WTC11 (cell line): ENCODE data around the gene MNAT1. TPM values are rescaled to one million over a fixed set of nuclear protein-coding genes. Genes with fewer than 3 reads are reported as not detected.

Experiments used
- ATAC-seq: fragments of 200-7000 bp; cut with Tn5 transposase; 2 replicates; pipeline ENCODE4 v1.10.0; 2021; ENCODE audit warnings: mild to moderate bottlenecking, moderate library complexity
- CTCF ChIA-PET: fragments of 300-600 bp; sonication (Branson Sonifier 250); formaldehyde crosslinking; loops from one replicate; lab custom pipeline; 2021; ENCODE audit warnings: antibody characterized with exemption; lab: Charles Lee
- POLR2A ChIA-PET: fragments of 350-600 bp; sonication (Branson Sonifier 250); formaldehyde crosslinking; loops from one replicate; lab custom pipeline; 2021; ENCODE audit warnings: antibody characterized with exemption; lab: Charles Lee
- DNase-seq: peaks from one replicate; pipeline ENCODE4 v3.0.0; 2021; ENCODE audit warnings: low spot score
- H3K27ac Mint-ChIP-seq: 2 replicates; pipeline ENCODE4 v1.8.0; 2021; ENCODE audit warnings: mixed read lengths
- H3K27me3 Mint-ChIP-seq: 2 replicates; pipeline ENCODE4 v1.8.0; 2021; ENCODE audit warnings: low read depth, mild to moderate bottlenecking, moderate library complexity, mixed read lengths
- H3K36me3 Mint-ChIP-seq: 2 replicates; pipeline ENCODE4 v1.8.0; 2021; ENCODE audit warnings: mixed read lengths
- H3K4me1 Mint-ChIP-seq: 2 replicates; pipeline ENCODE4 v1.8.0; 2022; ENCODE audit warnings: mixed read lengths
- H3K4me3 Mint-ChIP-seq: 2 replicates; pipeline ENCODE4 v1.8.0; 2021; ENCODE audit warnings: mild to moderate bottlenecking, moderate library complexity, mixed read lengths
- H3K9me3 Mint-ChIP-seq: 2 replicates; pipeline ENCODE4 v1.8.0; 2021; ENCODE audit warnings: mixed read lengths
- ATF2 ChIP-seq: sonication (generic); formaldehyde crosslinking; IDR thresholded peaks from 2 replicates; pipeline ENCODE4 v1.8.1; 2022; ENCODE audit warnings: low read depth, missing genetic modification reagents, borderline replicate concordance
- CBFB ChIP-seq: sonication (generic); formaldehyde crosslinking; IDR thresholded peaks from 2 replicates; pipeline ENCODE4 v1.8.1; 2022; ENCODE audit warnings: mild to moderate bottlenecking, low read depth, missing genetic modification reagents
- CDX4 ChIP-seq: fragments of 250-450 bp; sonication (Bioruptor Pico); IDR thresholded peaks from 2 replicates; pipeline ENCODE4 v1.9.0; 2021; ENCODE audit warnings: moderate library complexity, mild to moderate bottlenecking, inconsistent platforms, borderline replicate concordance
- E2F1 ChIP-seq: sonication (generic); formaldehyde crosslinking; IDR thresholded peaks from 2 replicates; pipeline ENCODE4 v1.8.0; 2022; ENCODE audit warnings: mild to moderate bottlenecking, missing genetic modification reagents
- E2F5 ChIP-seq: sonication (generic); formaldehyde crosslinking; IDR thresholded peaks from 2 replicates; pipeline ENCODE4 v1.8.1; 2022; ENCODE audit warnings: mild to moderate bottlenecking, moderate library complexity, missing genetic modification reagents
- ERG ChIP-seq: fragments of 250-450 bp; sonication (Bioruptor Pico); IDR thresholded peaks from 2 replicates; pipeline ENCODE4 v1.8.0; 2021; ENCODE audit warnings: mild to moderate bottlenecking
- HMGA2 ChIP-seq: fragments of 250-450 bp; sonication (Bioruptor Pico); IDR thresholded peaks from 2 replicates; pipeline ENCODE4 v1.4.0; 2021; ENCODE audit warnings: mild to moderate bottlenecking, moderate library complexity
- HMGXB4 ChIP-seq: sonication (generic); formaldehyde crosslinking; IDR thresholded peaks from 2 replicates; pipeline ENCODE4 v1.8.1; 2023; ENCODE audit warnings: mild to moderate bottlenecking, moderate library complexity, missing genetic modification reagents
- IRF1 ChIP-seq: sonication (generic); formaldehyde crosslinking; IDR thresholded peaks from 2 replicates; pipeline ENCODE4 v1.8.0; 2023; ENCODE audit warnings: missing genetic modification reagents
- IRF2 ChIP-seq: sonication (generic); formaldehyde crosslinking; IDR thresholded peaks from 2 replicates; pipeline ENCODE4 v1.8.0; 2022; ENCODE audit warnings: low read depth, missing genetic modification reagents, borderline replicate concordance
- JAZF1 ChIP-seq: fragments of 250-450 bp; sonication (Bioruptor Pico); IDR thresholded peaks from 2 replicates; pipeline ENCODE4 v1.9.0; 2021; ENCODE audit warnings: moderate library complexity, mild to moderate bottlenecking, inconsistent platforms
- NFE2L1 ChIP-seq: sonication (generic); formaldehyde crosslinking; IDR thresholded peaks from 2 replicates; pipeline ENCODE4 v1.8.1; 2023; ENCODE audit warnings: missing genetic modification reagents
- NR2C2 ChIP-seq: sonication (generic); formaldehyde crosslinking; IDR thresholded peaks from 2 replicates; pipeline ENCODE4 v1.8.0; 2022; ENCODE audit warnings: mild to moderate bottlenecking, missing genetic modification reagents
- SMAD4 ChIP-seq: sonication (generic); formaldehyde crosslinking; IDR thresholded peaks from 2 replicates; pipeline ENCODE4 v1.8.0; 2022; ENCODE audit warnings: mild to moderate bottlenecking, missing genetic modification reagents
- SP1 ChIP-seq: sonication (generic); formaldehyde crosslinking; conservative IDR thresholded peaks from 2 replicates; pipeline ENCODE4 v1.8.1; 2022; ENCODE audit warnings: missing genetic modification reagents
- TP53 ChIP-seq: sonication (generic); formaldehyde crosslinking; IDR thresholded peaks from 2 replicates; pipeline ENCODE4 v1.8.1; 2023; ENCODE audit warnings: mild to moderate bottlenecking, missing genetic modification reagents
- ZNF232 ChIP-seq: sonication (generic); formaldehyde crosslinking; IDR thresholded peaks from 2 replicates; pipeline ENCODE4 v1.8.0; 2022; ENCODE audit warnings: mild to moderate bottlenecking, missing genetic modification reagents
- ZNF396 ChIP-seq: fragments of 250-450 bp; sonication (Bioruptor Pico); IDR thresholded peaks from 2 replicates; pipeline ENCODE4 v1.8.0; 2021; ENCODE audit warnings: mild to moderate bottlenecking, moderate library complexity, borderline replicate concordance
- ZNF423 ChIP-seq: fragments of 250-450 bp; sonication (Bioruptor Pico); IDR thresholded peaks from 2 replicates; pipeline ENCODE4 v2.1.2; 2022; ENCODE audit warnings: mild to moderate bottlenecking, moderate library complexity
- ZNF532 ChIP-seq: fragments of 250-450 bp; sonication (Bioruptor Pico); IDR thresholded peaks from 2 replicates; pipeline ENCODE4 v1.9.0; 2021; ENCODE audit warnings: mild to moderate bottlenecking, borderline replicate concordance
- total RNA-seq: library from RNA; stranded (reverse); gene quantifications from 3 replicates; pipeline ENCODE4 v1.2.3, GENCODE V29; 2021

The MNAT1 gene
- total RNA-seq, 1 experiment from 2014 or later = 59.0 TPM

- TF ChIP-seq ZNF532 (CRISPR knock-in tag) = no peak
- TF ChIP-seq ERG (CRISPR knock-in tag) = no peak
- TF ChIP-seq E2F1 (CRISPR knock-in tag) = no peak
- TF ChIP-seq E2F5 (CRISPR knock-in tag) = no peak
- no peak for TF ChIP-seq HMGA2 (CRISPR knock-in tag)
- no peak for TF ChIP-seq IRF2 (CRISPR knock-in tag)
- TF ChIP-seq SMAD4 (CRISPR knock-in tag) = no peak
- no peak for TF ChIP-seq NFE2L1 (CRISPR knock-in tag)
- TF ChIP-seq SP1 (CRISPR knock-in tag) = no peak
- TF ChIP-seq IRF1 (CRISPR knock-in tag) = no peak
- no peak for TF ChIP-seq ZNF396 (CRISPR knock-in tag)
- TF ChIP-seq HMGXB4 = no peak
- TF ChIP-seq JAZF1 (CRISPR knock-in tag) = no peak
- TF ChIP-seq ATF2 (CRISPR knock-in tag) = no peak
- no peak for TF ChIP-seq CDX4 (CRISPR knock-in tag)
- TF ChIP-seq ZNF423 (CRISPR knock-in tag) = no peak
- TF ChIP-seq TP53 = no peak
- no peak for TF ChIP-seq NR2C2
- no peak for TF ChIP-seq ZNF232 (CRISPR knock-in tag)
- TF ChIP-seq CBFB (CRISPR knock-in tag) = no peak
- POLR2A ChIA-PET = no interaction called here
- Mint-ChIP-seq H3K27ac (no peak overlapping the region), H3K4me1 (no peaks in the 10 kb centered on the region), H3K9me3 (peaks cover 13% of the 10 kb centered on the region), H3K36me3 (peaks cover 16% of the 10 kb centered on the region), H3K4me3 (no peak overlapping the region), H3K27me3 (no peaks in the 10 kb centered on the region)
- DNase-seq (peak; percentile 16), ATAC-seq (peak; percentile 70)
- CTCF ChIA-PET = interaction anchor here (0.6 kb wide), 1 partner anchor 27 kb away, joined by 3 read pairs; no protein-coding TSS in a partner anchor
Observed at GRCh38 chr14:60998617-60999016, 264.1 kb downstream of the MNAT1 start.
